ENCODE measurements around the gene SCG2.

The SCG2 gene

DNA sequence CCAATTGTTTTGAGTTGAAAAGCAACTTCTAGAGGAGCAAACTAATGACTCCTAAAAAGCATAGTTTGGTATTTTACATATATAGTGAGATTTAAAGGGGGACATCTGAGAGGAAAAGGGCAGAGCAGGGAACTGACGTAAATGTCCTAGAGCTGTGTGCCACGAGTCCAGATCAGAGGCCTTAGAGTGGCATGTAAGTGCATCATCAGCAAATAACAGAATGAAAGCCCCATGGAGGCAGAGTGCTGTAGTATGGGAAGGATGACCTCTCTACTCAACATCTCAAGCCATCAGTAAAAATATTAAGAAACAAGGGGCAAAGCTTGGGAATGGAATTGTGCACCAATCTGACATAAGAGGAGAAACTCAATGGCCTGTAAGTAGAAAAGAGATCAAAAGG, 31.4 kb downstream of the SCG2 start:
- no peak for DNase-seq (ENCODE audit: low read depth)

DNA sequence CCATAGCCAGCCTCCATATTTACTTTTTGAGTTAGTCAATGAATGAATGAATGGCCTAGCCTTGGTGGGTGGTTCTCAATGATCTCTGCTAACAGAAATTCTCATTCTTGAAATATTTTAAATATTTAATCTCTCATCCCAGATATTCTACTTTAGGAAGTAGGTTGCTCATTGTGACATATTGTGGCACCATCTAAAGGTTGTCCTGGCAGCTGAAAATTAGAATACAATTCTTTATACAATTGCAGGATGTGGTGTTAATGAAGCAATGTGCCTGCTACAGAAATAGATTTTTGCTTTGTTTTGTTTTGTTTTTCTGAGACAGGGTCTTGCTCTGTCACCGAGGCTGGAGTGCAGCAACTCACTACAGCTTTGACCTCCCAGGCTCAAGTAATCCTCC, 35.8 kb downstream of the SCG2 start:
- no peak for DNase-seq (ENCODE audit: low read depth)

DNA sequence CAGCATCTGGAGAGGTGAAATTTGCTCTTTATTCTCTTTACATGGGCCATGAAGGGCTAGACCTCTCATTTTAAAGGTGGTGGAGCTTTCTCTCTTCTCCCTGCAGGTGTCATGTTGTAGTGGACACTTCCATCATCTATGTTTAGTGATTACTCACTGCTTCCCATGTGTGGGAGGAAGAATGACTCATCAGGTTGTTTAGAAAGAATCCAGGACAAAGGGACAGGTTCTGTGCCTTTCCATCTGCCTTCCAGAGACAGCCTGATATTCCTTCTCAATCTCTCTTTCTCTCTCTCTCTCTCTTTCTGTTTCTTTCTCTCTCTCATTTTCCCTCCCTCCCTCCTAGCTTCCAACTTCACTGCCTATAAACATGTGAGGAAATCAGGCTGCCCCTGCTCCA, 38.7 kb downstream of the SCG2 start:
- peak; percentile 73 for DNase-seq (ENCODE audit: low read depth)

DNA sequence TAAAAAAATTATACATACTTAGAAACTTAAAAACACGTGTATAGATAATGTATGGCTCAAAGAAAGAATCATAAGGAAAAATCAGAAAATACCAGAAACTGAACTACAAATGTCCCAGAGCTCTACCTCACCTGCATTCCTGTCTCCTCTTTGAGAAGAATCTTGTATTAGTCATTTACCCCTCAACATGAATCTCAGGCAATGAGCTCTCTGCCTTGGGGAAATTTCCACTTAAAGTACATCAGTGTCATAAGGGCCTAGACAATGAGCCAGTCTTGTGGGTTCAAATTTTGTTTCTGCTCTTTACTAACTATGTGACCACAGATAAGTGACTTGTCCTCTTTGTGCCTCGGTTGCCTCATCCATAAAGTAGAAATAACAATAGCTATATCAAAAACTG, 40.1 kb downstream of the SCG2 start:
- no peak for DNase-seq (ENCODE audit: low read depth)

DNA sequence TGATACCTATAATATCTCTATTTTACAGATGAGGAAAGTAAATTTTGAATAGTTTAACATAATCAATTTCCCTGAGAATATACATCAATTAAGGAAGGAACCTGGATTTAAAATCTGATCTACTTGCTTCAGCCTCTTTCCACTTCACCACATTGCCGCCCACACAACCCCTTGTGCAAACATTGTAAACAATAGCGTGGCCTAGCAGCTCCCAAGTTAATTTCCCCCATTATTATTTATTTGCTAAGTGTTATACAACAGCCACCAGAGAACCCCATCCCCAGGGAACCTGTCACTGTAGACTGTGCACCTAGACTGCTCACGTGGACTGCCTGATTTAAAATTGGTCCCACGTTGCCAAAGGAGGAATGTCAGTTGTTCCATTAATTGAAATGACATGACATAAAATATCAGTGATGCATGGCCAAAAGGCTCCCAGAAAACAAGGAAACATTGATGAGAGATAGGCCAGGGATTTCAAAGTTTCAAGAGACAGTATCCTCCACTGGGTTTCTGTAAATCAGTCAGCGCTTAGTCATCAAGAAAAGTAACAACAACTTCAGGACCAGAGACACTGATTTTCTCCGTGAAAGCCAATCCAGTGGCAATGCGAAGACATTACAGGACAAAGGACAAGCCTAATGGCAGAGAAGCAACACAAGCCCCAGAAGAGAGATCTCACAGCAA, 41.3 kb downstream of the SCG2 start:
- DNase-seq (ENCODE audit: low read depth): peak; percentile 41

DNA sequence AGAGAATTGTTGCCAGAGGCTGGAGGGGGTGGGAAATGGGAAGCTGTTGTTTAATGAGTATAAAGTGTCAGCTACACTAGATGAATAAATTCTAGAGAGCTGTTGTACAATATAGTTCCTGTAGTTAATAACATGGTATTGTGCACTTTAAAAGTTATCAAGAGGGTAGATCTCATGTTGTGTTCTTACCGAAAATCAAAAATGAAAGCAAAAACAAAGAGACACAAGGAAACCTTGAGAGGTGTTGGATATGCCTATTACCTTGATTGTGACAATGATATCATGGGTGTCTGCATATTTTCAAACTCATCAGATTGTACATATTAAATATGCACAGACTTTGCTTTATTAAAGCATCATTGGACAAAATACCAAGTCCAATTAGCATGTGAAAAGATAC, 43.2 kb downstream of the SCG2 start:
- no peak for DNase-seq (ENCODE audit: low read depth)

DNA sequence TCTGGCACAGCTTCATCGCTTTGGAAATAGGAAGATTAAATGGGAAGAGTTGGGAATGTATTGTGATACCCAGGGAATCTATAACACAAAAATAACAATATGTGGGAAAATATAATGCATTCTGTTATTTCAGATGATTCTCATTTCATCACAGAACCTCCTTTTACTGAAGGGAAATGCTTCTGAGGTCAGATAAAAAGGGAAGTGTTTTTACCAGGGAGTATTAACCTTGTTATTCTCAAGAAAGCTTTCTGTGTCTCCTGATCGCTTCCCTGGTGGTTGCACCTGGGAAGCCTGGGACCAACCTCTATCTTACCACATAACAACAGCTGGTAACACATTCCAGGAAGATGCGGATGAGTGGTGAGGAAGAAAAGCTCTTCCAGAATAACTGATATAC, 47.2 kb downstream of the SCG2 start:
- DNase-seq (ENCODE audit: low read depth): no peak

DNA sequence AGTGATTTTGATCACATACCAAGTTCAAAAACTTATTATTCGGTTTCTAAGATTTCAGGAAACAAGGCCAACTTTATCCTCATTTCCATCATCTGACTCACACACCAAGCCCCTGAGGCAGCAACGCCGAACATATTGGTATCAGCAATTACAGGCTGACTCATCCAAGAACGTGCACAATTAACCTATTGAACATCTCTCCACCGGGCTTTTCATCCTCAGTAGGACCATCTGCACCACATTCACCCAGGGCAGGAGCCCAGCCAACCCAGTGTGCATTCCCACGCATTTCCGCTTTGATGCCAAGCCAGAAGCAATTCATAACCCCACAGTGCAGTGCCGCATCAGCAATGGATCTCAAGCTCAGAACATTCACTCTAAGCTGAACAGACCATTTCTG, 52.9 kb downstream of the SCG2 start:
- DNase-seq (ENCODE audit: low read depth): peak; percentile 98

DNA sequence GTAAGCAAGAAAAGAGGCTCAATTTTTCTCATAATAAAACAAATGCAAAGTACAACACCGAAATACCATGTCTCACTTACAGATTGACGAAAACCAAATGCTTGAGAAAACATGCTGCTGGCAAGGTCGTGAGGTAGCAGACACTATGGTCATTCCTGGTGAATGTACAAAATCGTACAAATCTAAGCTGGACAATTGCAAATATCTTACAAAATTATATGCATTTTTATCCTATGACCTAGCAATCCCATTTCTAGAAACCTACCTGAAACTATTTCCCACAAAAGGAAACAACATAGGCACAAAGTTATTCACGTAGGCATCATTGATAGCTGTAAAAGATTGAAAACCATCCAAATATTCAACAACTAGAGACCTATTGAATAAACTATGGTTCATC, 54.0 kb downstream of the SCG2 start:
- no peak for DNase-seq (ENCODE audit: low read depth)
